GM18858 (cell line): Measurements from ENCODE around the gene IRAK4.
A peak's percentile ranks its signal among the peaks of the same experiment; 100 is the strongest.

Experiments
- ATAC-seq: cut with Tn5 transposase; IDR thresholded peaks from one replicate; pipeline ENCODE4 v1.9.1; 2021; ENCODE audit not compliant: unreplicated experiment

Gene IRAK4

GRCh38 chr12:43764528-43764927 is 5.8 kb downstream of the IRAK4 start:
- ATAC-seq, result no peak

GRCh38 chr12:43766291-43766690 is 7.5 kb downstream of the IRAK4 start:
- no peak for ATAC-seq

GRCh38 chr12:43776498-43776897 is 17.7 kb downstream of the IRAK4 start:
- no peak for ATAC-seq

- no peak for ATAC-seq
These were observed 28.3 kb downstream of the IRAK4 start for GRCh38 chr12:43786899-43787693.

GRCh38 chr12:43789941-43790340 is 31.2 kb downstream of the IRAK4 start:
- no peak for ATAC-seq

GRCh38 chr12:43795716-43796280 is 37.0 kb downstream of the IRAK4 start:
- ATAC-seq, result no peak

GRCh38 chr12:43797561-43798217 is 38.9 kb downstream of the IRAK4 start:
- ATAC-seq, result no peak

GRCh38 chr12:43805149-43805859 is 46.6 kb downstream of the IRAK4 start:
- no peak for ATAC-seq

GRCh38 chr12:43805860-43806736 is 47.3 kb downstream of the IRAK4 start, which contains the start of gene TWF1:
Gene TWF1 (minus strand): TSS chr12:43806317. CDS start chr12:43806245, 72 bp downstream.
- ATAC-seq, result peak; percentile 88

- ATAC-seq, result no peak
These were observed 48.0 kb downstream of the IRAK4 start for GRCh38 chr12:43806737-43807072.

- no peak for ATAC-seq
These were observed 48.6 kb downstream of the IRAK4 start for GRCh38 chr12:43807386-43807785.

- no peak for ATAC-seq
These were observed 53.3 kb downstream of the IRAK4 start for GRCh38 chr12:43812057-43812456.

- ATAC-seq, result no peak
These were observed 54.2 kb downstream of the IRAK4 start for GRCh38 chr12:43812926-43813325.

- ATAC-seq, result no peak
These were observed 56.7 kb downstream of the IRAK4 start for GRCh38 chr12:43815416-43815815.

GRCh38 chr12:43816168-43816567 is 57.4 kb downstream of the IRAK4 start:
- ATAC-seq, result no peak

- no peak for ATAC-seq
These were observed 65.5 kb downstream of the IRAK4 start for GRCh38 chr12:43824207-43824775.

GRCh38 chr12:43826681-43827080 is 67.9 kb downstream of the IRAK4 start:
- no peak for ATAC-seq

- no peak for ATAC-seq
These were observed 68.3 kb downstream of the IRAK4 start for GRCh38 chr12:43827093-43827492.

- no peak for ATAC-seq
These were observed 73.9 kb downstream of the IRAK4 start for GRCh38 chr12:43832463-43833168.

- ATAC-seq, result peak; percentile 2
These were observed 76.5 kb downstream of the IRAK4 start for GRCh38 chr12:43835264-43835655.
